ENCODE results near the gene PSPC1.

PSPC1 gene

DNA sequence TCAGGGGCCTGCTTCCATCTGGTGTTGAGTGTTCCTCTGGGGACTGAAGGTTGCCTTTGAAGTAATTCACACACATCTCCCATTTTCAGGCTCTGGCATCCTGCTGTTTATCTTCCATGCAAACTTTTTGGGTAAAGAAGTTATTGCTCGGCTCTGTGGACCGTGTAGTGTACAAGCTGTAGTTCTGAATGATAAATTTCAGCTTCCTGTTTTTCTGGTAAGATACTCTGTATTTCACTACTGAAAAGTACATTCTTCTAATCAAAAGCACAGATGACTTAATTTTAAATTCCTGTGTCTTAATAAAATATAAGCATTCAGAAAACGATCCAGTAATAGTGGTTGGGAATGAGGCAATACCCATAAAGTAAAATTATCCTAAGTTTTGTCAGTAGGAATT lies 112.6 kb downstream of the PSPC1 start:
- TF ChIP-seq, protein P1, sequence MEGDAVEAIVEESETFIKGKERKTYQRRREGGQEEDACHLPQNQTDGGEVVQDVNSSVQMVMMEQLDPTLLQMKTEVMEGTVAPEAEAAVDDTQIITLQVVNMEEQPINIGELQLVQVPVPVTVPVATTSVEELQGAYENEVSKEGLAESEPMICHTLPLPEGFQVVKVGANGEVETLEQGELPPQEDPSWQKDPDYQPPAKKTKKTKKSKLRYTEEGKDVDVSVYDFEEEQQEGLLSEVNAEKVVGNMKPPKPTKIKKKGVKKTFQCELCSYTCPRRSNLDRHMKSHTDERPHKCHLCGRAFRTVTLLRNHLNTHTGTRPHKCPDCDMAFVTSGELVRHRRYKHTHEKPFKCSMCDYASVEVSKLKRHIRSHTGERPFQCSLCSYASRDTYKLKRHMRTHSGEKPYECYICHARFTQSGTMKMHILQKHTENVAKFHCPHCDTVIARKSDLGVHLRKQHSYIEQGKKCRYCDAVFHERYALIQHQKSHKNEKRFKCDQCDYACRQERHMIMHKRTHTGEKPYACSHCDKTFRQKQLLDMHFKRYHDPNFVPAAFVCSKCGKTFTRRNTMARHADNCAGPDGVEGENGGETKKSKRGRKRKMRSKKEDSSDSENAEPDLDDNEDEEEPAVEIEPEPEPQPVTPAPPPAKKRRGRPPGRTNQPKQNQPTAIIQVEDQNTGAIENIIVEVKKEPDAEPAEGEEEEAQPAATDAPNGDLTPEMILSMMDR (IDR thresholded peaks at IDR 0.05; ENCODE audit: low read depth, low read length) = no peak
- H3K36me3 ChIP-seq = peaks cover 94% of the 10 kb centered on the region
- DNase-seq = no peak
- H3K27me3 ChIP-seq (ENCODE audit: insufficient read depth, low read depth, severe bottlenecking) = no peaks in the 10 kb centered on the region
- H3K27ac ChIP-seq = no peak overlapping the region
- no peaks in the 10 kb centered on the region for H3K9me3 ChIP-seq (ENCODE audit: severe bottlenecking)
- no peak overlapping the region for H3K4me3 ChIP-seq (ENCODE audit: low read depth, low read length)

DNA sequence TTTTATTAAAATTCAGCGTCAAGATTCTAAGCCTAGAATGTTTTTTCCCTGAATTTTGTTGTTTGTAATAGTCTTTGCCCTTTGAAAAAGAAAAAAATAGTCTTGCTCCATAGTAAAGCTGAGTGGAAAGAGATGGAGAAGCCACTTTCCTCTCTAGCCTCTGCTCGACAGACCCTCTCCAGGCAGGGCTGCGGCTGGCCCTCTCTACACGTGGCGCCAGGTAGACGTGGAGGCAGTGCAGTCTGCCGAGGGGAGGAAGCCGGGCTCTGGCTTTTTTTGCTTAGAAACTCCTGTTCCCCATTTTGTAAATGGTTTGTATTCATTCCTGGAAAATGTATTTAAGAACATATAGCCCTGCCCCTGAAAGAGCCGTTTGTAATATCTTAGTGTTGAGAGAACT lies 114.0 kb downstream of the PSPC1 start:
- TF ChIP-seq, protein P1 (IDR thresholded peaks at IDR 0.05; ENCODE audit: low read depth, low read length) = no peak
- no peak overlapping the region for H3K27ac ChIP-seq
- peaks cover 94% of the 10 kb centered on the region for H3K36me3 ChIP-seq
- H3K9me3 ChIP-seq (ENCODE audit: severe bottlenecking) = no peaks in the 10 kb centered on the region
- H3K4me3 ChIP-seq (ENCODE audit: low read depth, low read length) = no peak overlapping the region
- H3K27me3 ChIP-seq (ENCODE audit: insufficient read depth, low read depth, severe bottlenecking) = no peaks in the 10 kb centered on the region
- no peak for DNase-seq

DNA sequence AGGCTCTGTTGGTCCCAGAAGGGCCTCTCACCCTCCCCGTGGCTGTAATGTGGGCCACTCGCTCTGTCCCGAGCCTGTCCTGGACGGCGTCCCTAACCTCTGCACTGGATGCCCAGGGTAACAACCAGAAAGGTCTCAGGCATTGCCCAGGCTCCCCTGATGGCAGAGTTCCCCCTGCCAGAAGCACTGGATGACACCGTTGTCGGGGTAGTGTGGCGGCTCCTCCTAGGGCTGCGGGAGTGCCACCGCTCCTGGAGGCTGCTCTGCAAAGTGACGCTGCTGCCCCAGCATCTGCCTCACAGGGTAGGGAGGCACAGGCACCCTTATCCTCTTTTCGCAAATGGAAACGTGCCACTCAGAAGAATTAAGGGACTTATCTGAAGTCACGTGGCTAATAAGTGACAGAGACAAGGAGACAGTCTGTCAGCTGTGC lies 117.3 kb downstream of the PSPC1 start:
- Histone ChIP-seq H3K36me3 (peaks cover 95% of the 10 kb centered on the region), H3K27ac (peak overlapping the region; percentile 29), H3K4me3 (ENCODE audit: low read depth, low read length) (no peak overlapping the region), H3K27me3 (ENCODE audit: insufficient read depth, low read depth, severe bottlenecking) (no peaks in the 10 kb centered on the region), H3K9me3 (ENCODE audit: severe bottlenecking) (no peaks in the 10 kb centered on the region)
- TF ChIP-seq, protein P1 (IDR thresholded peaks at IDR 0.05; ENCODE audit: low read depth, low read length) = 0 out of 2 replicates have a peak, but pooled peaks have one; percentile 4
- peak; percentile 70 for DNase-seq

DNA sequence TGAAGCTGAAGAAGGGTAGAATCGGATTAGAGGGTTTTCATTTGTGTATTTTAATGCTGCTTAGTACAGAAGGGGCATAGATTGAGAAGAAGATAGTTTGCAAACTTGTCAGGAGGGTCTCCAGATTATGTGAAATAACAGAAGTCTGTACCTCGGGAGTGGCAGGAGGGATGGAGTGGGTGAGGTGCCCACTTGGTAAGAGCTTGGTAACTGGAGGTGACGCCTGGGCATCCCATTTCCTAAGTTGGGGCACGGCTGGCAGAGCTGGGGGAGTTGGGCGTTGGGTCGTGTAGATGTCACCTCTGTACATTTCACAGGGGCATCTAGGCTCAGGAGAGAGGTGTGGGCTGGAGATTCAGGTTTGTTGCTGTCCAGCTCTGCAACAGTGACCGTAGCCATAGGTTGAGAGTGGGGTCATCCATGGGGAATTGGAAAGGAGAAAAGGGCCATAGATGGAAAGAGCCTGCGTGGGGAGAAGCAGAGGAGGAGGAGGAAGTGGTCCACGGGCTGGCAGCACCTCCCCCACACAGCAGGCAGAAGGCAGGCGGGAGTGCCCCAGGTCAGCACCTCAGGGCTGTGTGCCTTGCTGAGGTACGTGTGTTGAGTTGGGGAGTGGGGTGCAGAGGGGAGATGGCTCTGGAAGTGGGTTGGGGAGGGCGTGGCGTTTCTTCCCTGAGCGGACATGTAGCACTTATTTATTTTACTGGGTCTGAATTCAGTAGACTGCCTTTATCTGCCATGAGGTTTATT lies 118.1 kb downstream of the PSPC1 start:
- Histone ChIP-seq H3K36me3 (peaks cover 92% of the 10 kb centered on the region), H3K27ac (no peak overlapping the region), H3K4me3 (ENCODE audit: low read depth, low read length) (no peak overlapping the region), H3K27me3 (ENCODE audit: insufficient read depth, low read depth, severe bottlenecking) (no peaks in the 10 kb centered on the region), H3K9me3 (ENCODE audit: severe bottlenecking) (no peaks in the 10 kb centered on the region)
- DNase-seq = no peak
- TF ChIP-seq, protein P1 (IDR thresholded peaks at IDR 0.05; ENCODE audit: low read depth, low read length) = no peak

DNA sequence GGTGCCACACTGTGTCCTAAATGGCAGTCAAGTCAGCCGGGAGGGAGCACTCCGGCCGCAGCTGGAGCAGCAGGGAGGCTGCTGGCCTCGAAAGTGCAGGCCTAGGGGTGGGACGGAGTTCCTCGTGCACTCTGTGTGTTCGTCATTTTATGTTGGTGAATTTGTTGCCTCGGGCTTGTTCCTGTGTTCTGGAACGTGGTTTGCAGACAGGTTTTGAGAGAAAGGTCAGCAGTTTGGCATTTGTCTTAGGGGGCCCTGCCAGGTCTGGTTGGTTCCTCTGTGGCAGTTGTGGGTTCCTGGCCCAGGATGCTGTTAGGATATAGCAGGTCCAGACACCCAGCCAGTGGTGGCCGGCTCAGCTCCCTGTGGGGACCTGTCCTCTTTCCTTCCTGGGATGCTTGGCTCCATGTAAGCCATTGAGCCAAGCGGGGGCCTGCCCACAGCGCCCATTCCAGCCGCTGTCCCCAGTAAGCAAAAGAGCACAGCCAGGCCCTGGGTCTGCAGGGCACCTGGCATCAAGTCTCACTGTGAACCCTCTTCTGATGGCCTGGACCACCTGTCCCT lies 119.2 kb downstream of the PSPC1 start:
- Histone ChIP-seq H3K27me3 (ENCODE audit: insufficient read depth, low read depth, severe bottlenecking) (no peaks in the 10 kb centered on the region), H3K4me3 (ENCODE audit: low read depth, low read length) (no peak overlapping the region), H3K36me3 (peaks cover 92% of the 10 kb centered on the region), H3K9me3 (ENCODE audit: severe bottlenecking) (no peaks in the 10 kb centered on the region), H3K27ac (no peak overlapping the region)
- no peak for DNase-seq
- TF ChIP-seq, protein P1 (IDR thresholded peaks at IDR 0.05; ENCODE audit: low read depth, low read length) = no peak

All from WERI-Rb-1 (cell line).